HG02571 (cell line): ENCODE results near the gene PPP1R1C.

Experiments used
- ATAC-seq: cut with Tn5 transposase; IDR thresholded peaks from one replicate; pipeline ENCODE4 v1.9.1; 2021; ENCODE audit warnings: mild to moderate bottlenecking, moderate library complexity; ENCODE audit not compliant: unreplicated experiment

The PPP1R1C gene

DNA sequence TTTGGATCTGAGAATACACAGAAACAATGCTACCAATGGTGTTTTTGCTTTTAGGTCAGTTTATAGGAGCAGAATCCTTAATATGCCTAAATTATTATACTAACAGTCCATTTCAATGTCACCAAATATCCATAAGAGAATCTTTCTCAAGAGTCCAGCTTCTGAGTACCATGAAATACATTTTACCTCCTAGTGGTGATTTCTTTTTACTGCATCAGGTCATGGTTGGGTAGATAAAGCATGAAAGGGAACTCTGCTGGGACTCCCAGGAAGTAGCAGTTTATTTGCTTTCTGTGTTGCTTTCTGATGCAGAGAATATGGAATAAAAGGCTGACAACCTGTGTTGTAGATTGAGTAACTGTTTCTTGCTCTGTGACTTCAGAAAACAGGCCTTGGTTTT, 115.6 kb downstream of the PPP1R1C start:
- no peak for ATAC-seq

DNA sequence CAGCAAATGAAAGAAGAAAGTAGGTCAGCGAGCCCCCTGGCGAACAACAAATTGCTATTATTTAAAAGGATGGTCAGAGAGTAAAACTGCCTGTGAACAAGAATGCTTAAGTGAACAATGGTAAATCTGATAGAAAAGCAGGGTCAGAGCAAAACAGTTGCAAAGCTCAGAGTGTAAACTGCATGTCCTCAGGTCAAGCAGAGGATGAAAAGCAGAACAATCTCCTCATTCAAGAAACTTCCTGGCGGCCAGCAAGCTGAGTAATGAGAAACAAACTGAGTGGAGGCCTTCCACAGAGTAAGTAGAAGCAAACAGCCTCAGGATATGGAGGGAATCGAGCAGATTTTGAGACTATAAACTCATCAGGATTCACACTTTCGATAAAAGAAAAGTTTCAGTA, 117.9 kb downstream of the PPP1R1C start:
- no peak for ATAC-seq

DNA sequence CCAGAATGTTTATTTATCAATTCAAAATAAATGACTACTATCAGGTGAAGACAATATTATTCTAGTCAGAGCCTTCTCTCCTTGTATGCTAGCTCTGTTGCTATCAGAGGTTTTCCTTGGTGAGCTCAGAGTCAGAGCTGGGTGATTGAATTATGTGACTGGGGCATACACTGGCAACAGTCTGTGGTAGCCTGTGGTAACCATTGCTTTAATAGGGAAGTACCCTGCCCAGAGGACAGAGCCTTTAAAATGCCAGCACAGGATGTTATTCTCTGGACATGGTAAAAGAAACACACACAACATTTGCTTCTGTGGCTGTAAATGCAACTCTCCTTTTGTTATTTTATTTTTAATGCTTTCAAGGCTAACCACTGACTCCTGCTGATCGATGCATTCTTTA, 124.7 kb downstream of the PPP1R1C start:
- no peak for ATAC-seq

DNA sequence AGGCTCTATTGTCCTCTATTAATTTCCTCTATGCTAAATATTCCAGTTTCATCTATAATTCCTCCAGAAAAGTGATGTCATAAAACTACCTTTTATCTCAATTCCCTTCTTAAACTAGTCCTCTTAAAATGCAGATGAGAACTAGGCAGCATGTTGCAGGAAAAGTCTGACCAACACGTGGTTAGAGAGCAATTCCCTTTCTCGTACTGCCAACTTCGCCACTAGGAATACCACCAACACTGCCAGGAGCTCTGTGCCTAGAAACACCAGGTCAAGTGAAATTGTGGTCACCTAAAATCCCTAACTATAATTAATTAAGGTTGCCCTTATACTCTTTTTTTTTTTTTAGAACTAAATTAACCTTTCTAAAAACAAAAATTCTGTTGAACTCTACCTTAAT, 127.7 kb downstream of the PPP1R1C start:
- no peak for ATAC-seq

DNA sequence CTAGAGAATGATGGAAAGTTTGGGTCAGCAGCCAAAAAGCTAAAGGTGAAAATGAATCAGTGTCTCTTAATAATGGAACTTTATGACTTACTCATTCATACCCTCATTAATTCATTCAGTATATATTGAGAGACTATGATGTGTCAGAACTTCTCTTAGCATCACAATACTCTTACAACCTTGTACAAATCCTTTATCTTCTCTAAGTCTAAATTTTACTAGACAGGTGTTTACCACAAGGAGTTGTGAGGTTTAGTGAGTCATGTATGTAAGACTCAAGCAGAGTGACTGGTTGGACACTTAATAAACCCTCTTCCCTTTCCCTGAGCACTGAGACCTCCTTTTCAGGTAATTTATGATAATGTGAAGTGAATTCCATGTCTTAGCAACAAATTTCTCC, 129.6 kb downstream of the PPP1R1C start:
- no peak for ATAC-seq

DNA sequence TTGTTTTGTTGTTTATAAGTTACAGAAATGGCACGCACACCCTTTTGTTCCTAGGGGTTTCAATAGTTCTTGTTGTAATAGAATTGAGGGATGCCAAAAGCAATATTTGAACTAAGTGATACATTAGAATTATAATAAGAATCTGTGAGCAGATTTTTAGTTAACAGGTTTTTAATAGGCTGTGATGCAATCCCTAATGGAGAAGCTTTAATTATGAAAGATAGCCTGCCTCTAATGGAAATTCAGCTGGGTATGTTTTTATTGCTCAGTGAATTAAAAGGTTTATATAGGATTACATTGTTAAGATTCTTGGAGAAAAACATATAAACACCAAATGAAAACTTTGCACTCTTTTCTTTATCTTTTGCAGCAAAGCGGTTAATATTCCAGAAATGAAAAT, 131.1 kb downstream of the PPP1R1C start:
- no peak for ATAC-seq

DNA sequence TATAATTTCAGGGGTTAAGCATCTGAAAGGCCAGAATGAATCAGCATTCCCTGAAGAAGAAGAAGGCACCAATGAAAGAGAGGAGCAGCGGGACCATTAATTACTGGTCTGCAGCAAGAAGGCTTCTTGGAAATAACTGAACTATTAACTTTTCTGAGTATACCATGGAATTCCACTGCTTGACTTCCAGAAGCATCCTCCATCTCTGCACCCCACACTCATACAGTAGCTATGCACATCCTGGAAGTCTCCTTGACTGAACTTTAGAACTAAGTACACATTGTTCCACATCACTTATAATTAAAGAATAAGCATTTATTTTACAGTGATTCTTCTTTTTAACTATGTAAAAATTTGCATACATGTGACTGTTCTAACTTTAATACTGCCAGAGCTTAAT, 131.5 kb downstream of the PPP1R1C start:
- no peak for ATAC-seq

DNA sequence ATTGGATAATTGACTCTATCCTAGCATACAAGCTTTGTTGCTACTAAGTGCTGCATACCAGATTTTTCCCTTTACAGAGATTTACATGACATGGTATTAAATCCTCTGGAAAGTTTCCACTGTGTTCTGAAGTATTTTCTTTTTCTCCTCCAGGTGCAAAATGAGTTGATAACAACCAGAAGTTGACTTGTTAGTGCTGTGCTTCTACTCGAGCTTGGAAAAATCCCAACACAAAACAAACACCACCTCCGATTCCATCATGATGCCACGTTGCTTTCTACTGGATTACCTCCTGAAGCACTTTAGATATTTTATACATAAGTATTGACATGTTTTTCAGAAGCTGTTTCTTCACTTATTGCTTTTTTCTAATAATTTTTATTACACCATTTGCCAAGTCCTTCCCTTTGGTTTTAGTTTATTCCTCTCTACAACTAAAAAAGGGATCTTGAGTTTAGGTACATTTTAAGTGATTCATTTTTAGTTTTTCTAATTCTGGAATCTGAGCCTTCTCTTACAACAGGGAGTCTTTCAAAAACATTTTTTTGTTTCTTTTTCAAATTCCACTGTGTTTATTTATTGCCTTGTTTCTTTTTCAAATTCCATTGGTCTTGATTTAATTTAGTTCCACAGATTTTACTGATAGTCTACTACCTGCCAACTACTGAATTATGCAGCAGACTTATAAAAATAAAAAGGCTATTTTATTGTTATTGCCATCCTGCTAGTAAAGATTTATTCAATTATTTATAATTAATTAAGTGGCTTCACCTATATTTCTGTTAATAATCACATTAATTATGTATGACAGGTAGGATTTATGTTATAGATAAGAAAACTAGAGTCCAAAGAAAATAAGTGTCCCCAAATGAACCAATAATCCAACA, 143.4 kb downstream of the PPP1R1C start:
- no peak for ATAC-seq

DNA sequence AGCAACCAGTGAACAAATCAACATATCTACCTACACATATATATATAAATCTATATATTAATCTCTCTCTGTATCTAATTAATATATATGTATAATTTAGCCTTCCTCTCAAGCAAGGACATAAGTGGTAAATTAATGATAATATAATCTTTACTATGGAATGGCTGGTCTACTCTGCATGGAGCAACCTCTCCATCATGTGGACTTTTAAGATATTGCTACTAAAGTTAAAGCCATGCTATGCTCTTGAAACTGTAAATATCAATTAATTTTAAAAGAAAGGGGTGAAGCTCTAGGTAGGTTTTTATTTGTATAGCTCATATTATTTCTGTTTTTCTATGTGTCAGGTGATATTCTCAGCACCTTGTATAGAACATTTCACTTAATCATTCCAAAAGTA, 147.0 kb downstream of the PPP1R1C start:
- no peak for ATAC-seq

DNA sequence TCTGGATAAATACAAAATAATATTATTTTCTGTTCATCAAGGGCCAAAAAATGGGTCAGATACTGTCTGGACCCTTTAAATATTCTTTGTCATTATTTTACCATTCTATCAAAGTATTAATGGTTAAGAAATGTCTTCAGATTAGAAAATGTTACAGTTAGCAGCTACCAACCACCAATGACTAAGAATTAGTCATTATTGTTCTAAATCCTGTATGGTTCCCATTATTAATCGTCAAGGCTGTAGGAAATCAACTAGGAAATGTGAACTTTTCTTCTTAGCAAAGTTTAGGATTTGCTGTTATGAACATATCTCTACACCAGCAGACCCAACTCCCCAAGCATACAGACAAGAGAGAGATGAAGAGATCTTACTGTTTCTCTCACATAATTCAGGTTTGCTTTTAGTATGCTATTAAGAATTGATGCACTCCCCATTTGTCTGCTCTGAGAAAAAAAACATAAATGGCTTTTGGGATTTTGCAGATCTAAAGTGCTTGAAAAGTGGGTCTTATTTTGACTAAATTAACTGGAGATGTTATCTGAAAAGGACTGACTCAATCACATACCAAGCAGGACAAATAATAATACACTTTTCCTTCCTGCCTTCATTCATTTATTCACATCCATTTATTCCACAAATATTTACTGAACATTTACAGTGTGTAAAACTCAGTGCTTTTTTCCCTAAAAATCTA, 147.7 kb downstream of the PPP1R1C start:
- no peak for ATAC-seq

DNA sequence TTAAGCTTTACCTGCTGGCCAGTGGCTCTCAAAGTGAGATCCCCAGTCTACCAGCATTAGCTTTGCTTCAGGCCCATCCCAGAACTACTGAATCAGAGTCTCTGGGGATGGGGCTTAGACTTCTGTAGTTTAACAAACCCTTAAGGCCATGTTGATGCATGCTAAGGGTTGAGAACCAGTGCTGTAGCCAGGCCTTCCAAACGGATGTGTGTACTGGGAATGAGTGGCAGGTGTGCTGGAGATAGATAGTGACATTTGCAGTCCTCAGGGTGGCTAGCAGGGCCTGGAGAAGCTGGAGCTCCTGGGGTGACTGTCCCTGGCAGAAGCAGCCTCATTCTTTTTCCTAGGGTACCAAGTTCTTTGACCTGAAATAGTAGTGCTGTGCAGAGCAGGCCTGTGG, 148.5 kb downstream of the PPP1R1C start:
- ATAC-seq = no peak

DNA sequence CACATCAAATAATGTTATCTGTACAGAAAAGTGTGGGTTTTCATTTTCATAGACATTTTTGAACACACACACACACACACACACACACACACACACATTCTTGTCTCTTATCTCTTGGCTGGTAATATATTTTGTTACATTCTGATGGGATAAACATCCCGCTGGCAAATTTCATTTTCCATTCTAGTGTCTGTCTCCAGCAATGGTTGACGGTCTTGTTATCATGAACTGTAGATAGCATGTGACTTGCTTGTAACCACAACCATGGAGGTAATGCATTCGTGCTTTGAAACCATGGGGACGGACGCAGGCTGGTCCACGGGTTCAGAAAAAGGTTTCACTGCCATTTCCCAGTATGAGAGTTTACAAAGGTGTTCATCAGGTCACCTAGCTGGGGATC, 156.4 kb downstream of the PPP1R1C start:
- no peak for ATAC-seq

DNA sequence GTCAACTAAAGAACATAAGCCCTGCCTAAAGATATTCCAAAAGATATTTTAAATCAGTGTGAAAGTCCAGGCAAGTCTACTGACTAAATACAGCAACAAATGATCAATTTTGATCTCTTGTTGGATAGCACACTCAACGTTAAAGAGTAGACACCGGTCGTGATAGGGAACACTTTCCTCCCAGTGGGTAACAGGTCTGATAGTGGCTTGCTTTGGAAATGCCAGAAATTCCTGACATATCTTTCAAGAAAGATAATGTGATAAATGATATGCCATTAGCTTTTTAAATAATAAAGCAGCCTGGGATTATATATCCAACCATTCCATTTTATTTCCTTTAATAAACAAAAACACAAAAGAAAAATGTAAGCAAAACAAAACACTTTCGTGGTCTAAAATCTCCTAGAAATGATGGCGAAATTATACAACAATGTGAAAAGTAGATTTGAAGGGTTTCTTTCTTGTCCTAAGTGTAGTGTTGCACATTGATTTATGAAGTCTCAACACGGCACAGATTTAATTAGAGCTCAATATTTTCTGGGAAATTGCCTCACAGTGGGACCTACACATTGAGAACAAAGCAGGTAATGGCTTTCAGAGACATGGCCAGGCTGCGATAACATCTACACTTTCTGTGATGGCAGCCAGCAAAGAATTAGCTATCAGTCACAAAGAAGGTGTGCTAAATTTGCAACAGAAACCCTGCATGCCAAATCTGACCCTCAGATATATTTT, 158.6 kb downstream of the PPP1R1C start:
- no peak for ATAC-seq

DNA sequence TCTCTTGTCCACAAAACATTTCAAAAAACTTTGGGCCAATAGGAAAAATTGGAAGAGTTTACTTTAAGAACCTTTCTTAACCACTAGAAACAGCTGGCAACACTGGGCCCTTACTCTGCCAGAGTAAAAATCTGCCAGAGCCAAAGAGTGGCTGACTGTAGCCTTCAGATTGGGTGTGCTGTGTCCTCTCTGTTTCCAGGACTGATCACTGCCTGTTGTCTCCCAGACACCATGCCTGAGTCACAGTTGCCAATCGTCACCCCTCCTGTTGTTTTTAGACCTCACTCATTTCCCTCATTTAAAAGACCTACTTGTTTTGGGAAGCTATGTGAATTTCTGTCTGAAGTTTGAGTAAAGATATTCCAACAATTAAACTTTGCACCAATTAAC, 159.1 kb downstream of the PPP1R1C start:
- ATAC-seq = no peak

DNA sequence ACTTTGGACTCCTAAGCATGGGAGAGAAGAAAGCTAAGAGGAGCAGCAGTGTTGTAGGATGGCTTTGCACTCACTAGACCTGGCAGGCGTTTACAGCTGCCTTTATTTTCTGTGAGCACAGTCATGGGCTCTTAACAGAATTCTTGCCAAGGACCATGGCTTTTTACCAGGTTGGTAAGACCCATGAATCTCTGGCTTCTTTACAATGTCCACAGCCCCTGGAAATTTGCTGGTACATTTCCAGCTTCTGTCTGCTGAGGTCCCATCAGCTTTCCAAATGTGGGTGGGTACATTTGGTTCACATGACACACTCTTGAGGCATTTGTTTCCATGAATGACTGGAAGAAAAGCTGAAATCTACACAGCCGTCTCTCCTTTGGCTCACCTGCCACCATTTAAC, 162.7 kb downstream of the PPP1R1C start:
- no peak for ATAC-seq

DNA sequence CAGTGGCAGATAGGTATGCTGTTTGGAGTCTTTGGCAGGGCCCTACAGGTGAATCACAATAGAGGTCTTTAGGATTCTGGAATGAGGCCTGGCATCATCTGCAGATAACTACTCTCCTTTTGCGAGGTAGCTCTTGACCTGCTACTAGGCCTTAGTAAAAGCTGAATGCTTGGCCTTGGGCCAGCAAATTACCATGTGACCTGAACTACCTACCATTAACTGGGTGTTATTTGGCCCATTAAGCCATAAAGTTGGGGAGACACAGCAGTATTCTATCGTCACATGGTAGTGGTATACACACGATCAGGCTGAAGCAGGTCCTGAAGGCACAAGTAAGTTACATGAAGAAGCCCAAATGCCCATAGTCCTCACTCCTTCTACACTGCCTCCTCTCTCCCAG, 178.2 kb downstream of the PPP1R1C start:
- no peak for ATAC-seq

DNA sequence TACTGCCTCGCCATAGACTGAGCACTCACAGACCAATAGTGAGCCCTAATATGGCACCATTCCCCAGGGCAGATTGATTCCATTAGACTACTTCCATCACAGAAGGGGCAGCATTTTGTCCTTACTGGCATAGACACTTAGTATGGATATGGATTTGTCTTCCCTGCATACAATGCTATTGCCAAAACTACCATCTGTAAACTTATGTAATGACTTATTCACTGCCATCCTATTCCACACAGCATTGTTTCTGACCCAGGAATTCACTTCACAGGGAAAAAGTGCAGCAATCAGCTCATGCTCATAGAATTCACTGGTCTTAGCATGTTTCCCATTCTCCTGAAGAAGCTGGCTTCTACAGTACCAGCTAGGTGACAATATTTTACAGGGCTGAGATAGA, 179.0 kb downstream of the PPP1R1C start:
- no peak for ATAC-seq

DNA sequence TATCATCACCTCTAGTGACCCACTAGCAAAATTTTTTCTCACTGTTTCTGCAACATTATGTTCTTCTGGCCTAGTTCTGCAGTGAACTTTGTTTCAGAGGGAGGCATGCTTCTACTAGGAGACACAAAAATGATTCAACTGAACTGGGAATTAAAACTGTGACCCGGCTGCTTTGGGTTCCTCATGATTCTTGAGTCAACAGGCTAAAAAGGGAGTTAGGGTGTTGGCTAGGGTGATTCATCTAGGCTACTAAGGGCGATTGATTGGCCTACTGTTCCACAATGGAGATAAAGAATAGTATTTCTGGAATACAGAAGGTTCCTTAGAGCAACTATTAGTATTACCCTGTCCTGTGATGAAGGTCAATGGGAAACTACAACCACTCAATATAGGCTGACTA, 179.5 kb downstream of the PPP1R1C start:
- no peak for ATAC-seq

DNA sequence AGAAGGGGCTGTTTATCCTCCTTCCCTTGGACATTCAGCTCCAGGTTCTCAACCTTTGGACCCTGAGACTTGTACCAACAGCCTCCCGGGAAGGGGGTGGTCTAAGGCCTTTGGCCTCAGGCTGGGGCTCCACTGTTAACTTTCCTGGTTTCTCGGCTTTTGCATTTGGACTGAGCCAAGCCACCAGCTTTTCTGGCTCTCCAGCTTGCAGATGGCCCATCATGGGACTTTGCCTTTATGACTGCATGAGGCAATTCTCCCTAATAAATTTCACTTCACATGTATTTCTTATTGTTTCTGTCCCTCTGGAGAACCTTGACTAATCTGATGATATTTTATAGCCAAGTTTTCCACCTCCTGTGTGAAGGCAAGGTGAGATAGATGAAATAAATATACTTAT, 180.8 kb downstream of the PPP1R1C start:
- no peak for ATAC-seq

DNA sequence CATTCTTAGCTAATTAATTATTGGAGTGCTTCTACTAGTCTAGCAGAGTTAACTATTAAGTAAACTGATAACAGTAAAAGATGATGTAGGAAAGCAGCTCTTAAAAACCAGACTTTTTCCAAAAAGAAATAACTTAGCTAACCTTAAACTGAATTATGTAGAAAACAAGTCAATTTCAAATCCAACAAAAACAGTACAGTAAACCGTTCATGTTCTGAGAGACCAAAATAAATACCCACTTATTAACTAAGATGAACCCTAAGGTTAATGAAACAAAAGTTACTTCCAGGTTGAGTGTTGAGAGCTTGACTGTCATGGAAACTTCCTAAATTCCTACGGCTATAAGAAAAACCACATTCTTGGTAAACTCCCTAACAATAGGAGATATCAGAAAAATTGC, 181.2 kb downstream of the PPP1R1C start:
- no peak for ATAC-seq
